Stimulated activated CD4-positive, alpha-beta T cell treated with anti-CD3 and anti-CD28 coated beads, TNF-alpha, amount 100 ng/mL, for 4 hours (primary cell): Measurements from ENCODE around the gene SAMD10.

Experiments used
- DNase-seq, 3 experiments: peaks; one replicate each; pipeline ENCODE4 v3.0.0-alpha.2; 2020; ENCODE audit warnings: low read depth in 3 of 3

SAMD10 gene

DNA sequence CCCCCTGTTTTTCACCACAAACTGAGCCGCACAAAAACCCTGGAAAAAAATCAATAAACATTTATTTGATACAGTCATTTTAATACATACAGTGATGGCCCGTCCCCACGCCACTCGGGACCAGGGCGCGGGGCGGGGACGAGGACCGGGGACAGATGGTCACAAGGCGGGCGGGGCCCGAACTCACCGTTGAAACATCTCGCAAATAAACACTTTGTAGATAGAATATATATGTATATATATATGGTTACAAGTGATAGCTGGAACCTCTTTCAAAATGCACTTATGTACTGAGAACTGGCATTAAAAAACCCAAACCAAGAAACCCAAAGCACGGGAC is 22.8 kb downstream of the SAMD10 start:
- no peak for DNase-seq

DNA sequence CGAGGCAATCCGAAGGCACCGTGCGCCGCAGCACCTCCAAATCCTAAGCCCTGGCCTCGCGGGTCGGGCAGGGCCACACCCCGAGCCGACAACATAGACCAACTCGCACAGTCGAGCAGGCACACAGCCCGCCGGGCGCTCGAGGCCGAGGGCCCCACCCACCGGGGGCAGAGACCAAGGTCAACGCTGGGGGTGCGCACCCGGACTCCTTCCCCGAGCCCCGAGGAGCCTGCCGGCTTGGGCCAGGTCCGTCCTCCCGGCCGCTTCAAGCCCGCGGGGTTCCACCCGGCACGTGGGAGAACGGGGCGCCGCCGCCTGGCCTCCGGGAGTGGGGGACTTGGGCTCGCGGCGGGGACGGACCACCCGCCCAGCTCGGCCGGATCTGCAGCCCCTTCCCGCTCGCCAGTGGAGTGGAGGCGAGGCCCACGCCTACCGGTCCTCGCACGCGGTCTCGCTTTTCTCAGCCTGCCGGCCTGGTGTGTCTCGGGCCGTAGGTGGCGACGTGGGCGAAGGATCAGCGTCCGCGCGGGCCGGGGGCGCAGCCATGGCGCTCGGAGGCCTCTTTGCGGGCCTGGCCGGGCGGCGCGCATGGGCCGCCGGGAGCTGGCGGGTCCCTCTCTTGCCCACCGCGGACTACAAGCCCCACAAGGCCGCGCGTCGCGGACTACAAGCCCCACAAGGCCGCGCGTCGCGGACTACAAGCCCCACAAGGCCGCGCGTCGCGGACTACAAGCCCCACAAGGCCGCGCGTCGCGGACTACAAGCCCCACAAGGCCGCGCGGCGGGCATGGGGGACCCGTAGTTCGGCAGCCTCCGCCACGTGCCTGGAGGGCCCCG is 23.4 kb downstream of the SAMD10 start, which contains the start of gene UCKL1:
UCKL1 (minus strand) TSS at position 590 of the 837 bp plus-strand sequence; CDS start at position 546, 44 bp downstream.
- DNase-seq = peak; percentile 78 to 82 (median 80)

DNA sequence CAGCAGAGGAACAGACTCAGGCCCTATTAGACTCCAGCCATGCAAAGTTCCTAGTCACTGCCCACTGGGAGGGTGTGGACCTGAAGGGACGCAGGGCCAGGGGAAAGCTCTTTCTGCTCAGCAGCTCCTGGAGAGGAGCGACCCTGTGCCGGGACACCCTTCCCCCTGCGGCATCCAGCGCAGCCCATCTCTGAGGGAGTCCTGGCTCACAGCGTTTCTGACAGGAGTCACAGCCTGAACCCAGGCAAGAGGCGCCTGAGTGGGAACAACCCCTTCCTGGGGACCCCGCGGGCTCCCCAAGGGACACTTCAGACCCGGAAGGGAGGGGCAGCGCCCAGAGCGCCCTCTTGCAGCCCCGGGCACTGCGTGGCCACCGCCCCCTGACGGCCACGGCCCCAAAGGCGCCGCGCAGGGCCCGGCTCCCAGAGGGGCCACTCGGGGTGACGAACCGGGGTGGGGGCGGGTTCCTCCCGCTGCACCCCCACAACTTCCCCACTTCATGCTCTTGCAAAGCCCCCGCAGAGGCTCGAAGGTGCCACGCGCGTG is 24.1 kb downstream of the SAMD10 start:
- DNase-seq = peak in 2 of 3 experiments; percentile 30 to 36

DNA sequence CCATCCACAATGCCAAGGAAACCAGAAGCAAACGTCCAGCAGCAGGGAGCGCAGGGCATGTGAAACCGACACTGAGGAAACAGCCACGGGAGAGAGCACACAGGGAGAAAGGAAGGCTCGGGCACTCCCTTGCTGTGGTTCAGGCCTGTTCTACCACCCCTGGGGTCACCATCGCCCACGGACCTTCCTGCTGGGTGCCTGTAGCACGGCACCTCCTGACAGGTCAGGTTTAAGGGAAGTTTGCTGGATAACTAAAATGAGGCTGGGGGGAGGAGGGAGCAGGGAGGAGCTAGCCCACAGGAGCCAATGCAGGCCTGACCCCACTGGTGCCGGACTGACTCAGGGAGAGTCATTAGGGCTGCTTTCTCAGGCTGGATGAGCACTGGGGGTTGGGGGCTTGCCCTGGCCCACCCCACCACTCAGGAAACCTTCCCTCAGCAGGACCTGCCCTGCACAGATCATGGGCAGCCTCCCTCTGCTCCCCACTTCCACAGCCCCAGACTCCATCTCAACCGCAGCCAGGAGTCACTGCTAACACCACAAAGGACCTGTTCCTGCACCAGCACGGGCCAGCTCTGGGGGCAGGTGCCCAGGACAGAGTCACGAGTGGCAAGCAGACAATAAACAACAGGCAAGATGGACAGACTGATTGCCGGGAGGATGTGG is 25.5 kb downstream of the SAMD10 start:
- DNase-seq = no peak

DNA sequence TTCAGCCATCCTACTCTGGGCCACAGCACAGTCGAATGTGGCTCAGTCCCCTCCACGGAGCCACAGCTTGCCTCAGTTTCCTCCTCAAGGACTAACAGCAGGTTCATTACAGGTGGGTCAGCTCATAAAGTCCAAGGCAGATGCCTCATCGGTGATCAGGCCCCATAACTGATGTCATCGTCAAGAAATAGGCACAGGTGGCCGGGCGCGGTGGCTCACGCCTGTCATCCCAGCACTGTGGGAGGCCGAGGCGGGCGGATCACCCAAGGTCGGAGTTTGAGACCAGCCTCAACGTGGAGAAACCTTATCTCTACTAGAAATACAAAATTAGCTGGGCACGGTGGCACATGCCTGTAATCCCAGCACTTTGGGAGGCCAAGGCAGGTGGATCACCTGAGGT is 26.7 kb downstream of the SAMD10 start:
- DNase-seq = no peak

DNA sequence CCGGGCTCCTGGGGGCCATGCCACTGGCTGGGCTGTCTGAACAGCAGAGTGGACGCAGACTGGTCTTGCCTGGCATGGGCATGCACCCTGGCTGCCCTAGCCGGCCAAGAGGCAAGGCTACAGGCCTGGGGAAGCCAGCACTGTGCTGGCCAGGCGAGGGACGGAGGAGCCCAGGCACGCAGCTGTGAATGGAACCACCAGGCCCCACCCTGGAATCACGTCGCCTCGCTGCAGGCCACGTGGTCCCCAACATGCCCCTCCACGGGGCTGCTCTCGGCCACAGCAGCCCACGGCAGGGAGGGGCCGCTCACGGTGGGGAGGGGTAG is 27.3 kb downstream of the SAMD10 start:
- DNase-seq = no peak

DNA sequence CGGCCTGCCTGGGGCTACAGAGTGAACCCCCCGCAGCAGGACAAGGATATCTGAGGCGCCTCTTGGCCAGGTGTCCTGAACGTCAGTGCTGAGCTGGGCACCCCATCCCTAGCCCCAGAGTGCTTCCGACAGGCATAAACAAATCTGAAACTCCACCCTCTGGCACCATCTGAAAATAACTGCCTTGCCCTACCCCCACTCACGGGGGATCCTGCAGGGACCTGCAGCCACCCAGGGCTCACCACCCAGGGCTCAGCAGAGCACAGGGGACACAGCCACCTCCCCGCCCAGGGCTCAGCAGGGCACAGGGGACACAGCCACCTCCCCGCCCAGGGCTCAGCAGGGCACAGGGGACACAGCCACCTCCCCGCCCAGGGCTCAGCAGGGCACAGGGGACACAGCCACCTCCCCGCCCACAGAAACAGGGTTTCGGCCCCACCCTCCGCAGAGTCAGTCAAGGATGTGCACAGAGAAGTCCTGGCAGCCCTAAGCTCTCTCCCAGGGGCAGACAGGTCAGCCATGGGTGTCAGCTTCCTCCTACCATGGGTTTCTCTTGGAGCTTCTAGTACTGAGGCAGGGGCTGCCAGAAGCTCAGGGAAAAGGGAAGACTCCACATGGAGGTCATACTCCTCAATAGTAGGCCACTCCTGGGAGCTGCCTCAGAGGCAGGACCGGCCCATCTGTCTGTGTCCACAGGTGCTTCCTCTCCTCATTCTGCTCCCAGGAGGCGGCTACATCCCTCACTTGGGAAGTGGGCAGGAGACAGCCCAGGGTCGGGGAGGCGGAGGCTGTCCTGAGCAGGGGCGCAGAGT is 27.8 kb downstream of the SAMD10 start:
- DNase-seq = no peak

DNA sequence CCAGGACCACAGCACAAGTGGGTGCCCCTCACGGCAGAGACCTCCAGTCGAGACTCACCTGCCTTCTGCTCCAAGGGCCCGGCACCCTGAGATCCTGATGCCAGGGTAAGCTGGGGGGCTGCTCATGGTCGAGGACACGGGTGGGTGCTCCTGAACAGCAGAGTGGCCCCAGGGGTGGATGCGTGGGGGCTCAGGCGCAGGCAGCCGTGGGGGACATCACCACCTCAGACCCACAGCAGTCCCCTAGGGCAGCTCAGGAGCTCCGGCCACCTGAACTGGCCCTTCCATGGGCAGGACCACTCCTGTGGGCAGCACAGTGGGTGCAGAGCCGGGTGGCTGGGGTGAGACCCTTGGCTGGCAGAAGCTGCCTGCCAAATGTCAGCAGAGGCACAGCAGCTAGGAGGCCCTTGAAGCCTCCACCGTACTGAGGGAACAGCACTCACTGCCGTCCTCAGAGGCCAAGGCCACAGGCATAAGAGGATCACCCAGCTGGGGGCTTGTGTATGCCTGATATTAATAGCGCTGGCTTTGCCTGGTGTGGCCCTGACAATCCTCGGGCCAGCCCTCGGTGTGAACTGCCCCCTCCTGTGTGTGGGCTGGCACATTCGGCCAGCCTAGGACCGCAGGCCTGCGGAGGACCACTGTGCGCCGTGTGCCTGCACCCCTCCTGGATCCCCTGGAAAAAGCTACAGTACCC is 28.6 kb downstream of the SAMD10 start:
- no peak for DNase-seq

DNA sequence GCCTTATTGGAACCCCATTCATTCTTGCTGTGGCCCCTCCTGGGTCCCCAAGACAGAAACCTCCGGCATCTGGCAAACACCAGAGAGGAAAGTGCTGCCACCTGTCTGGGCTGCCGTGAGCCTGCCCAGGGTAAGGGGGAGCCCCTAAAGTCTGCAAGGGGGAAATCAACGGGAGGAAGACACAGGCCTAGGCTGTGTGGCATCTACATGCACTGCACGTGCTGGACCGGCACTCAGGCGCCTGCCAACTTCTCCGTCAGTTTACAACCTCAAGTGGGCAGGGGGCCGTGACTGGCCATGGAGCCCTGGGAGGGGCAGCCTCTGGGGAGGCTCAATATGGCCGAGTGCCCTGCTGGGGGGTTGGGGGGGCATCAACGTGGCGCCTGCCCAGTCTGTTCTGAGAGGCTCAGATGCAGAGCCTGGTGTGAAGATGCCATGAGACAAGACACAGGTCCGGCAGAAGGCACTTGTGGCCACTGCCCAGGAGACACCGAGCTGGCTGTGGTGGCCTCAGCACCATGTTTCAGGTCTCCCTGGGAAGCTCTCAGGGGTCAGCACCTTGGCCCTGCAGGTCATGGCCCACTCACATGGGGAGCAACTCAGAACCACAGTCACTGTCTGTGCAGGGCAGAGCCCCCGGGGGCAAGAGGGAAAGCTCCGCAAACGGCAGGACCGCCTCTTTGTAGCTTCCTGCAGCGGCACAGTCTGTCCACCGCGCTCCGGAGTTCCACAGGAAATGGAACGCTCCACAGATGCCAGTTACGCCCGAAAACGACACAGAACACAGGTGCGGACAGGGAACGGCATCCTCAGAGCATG is 31.6 kb downstream of the SAMD10 start:
- DNase-seq = no peak

DNA sequence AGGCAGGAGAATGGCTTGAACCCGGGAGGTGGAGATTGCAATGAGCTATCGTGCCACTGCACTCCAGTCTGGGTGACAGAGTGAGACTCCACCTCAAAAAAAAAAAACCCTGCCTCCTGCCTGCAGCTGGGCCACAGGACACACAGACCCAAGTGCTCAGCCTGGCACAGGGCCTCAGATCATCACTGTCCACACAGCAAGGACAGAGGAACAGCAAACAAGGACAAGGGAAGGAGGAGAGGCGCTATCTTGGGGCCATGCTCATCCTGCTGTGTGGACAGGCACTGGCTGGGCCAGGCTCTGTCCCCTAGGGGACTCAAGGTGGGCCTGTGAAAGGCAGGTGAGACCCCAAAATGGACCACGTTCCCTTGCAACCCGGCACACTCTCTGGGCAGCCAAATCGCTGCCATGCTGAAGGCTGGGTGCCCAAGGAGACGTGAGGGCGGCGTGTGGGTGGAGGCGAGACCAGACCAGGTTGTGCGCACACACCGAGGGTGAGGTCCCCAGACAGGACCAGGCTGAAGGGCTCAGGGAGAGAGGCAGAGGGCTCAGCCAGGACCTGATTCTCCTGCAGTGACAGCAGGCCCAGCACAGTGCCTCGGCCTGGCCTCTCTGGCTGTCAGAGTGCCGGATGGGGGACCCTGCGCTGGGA is 32.3 kb downstream of the SAMD10 start:
- no peak for DNase-seq

DNA sequence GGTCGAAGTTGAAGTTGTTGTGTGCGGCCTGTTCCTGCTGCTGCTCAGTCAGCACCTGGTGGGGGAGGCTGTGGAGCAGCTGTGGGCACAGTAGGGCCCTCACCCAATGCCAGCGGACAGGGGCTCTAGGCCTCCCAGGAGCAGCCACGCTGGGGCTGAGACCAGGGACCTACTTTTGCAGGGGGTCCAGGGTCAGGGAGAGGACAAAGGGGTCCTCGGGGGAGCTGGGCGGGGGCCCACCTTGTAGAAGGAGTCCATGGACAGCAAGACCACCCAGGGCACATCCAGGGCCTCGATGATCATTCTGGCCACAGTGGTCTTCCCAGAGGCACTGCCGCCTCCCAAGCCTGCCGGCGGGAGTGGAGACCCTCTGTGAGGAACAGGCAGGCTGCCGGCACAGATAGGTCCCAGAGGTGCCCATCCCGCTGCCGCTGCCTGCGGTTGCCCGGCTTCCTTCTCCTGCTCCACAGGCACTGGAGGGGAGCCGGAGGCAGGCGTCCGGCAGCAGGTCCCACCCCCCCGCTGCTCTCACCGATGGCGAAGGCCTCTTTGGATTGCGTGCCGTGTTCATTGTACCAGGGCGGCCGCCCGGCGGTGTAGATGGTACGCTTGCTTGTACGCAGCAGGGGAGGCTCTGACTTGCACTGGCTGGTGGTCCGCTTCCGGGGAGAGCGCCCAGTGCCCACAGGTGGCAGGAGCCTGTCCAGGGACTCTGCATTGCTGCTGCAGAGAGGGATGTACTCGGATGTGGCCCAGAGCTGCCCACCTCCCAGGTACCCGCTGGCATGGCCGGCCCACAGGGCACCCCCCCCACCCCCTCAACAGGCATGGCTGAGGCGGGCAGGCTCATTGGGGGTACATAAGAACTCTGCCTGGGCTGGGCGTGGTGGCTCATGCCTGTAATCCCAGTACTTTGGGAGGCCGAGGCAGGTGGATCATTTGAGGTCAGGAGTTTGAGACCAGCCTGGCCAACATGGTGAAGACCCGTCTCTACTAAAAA is 33.2 kb downstream of the SAMD10 start:
- DNase-seq = no peak

DNA sequence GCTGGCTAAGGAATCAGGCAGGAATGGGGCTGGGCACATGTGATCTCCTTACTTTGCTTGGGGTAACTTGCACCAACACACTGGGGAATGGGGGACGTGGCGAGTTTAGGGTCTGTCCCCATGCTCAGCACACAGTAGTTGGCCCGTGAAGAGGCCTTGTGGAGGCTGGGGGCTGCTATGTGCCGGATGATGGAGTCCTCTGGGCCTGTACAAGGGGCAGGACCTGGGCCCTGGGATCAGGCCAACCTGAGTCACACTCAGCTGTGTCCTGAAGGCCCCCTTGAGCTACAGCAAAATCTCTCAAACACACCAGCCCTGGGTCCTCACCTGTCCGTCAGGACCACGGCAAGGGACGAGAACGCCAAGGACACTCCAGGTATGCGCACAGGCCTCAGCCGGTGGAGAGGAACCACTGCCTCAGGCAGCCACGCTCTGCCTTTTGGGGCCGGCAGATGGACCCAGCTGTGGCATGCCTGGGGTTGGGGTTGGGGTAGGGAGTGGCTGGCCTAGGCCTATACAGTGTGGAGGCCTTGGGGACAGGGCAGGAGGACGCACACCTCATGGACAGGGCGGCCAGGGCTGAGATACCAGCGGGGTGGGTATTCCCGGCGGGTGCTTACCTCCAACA is 34.3 kb downstream of the SAMD10 start:
- no peak for DNase-seq

DNA sequence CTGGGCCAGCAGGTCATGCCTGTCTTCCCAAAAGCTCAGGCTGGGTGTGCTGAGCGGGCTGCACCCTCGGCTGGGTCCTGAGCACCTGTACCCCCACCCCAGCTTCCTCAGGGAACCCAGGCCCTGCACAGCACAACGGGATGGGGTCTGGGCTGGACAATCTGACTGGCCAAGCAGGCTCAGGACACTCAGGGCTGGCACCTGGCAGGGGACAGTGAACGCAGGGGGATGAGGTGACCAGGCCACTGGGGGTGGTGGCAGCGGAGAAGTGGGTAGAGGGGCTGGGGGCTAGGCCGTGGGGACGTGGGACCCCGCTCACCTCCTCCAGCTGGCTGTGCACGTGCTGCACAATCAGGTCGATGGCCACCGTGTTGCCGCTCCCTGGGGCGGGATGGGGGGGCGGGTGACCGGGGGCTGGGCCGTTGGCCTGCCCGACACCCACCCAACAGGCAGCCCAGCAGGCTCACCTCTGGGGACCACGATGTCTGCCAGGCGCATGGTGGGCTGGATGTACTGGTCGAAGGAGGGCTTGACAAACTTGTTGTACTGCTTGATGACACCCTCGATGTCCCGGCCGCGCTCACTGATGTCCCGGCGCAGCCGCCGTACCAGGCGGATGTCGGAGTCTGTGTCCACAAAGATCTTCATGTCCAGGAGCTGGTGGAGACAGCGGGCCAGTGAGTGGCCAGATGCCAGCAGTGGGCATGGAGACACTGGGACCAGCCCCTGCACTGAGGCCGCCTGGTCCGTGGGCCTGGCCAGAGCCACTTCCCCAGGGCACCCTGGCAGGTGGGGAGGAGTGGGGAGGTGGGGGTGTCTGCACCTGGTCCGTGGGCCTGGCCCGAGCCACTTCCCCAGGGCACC is 35.1 kb downstream of the SAMD10 start:
- no peak for DNase-seq

DNA sequence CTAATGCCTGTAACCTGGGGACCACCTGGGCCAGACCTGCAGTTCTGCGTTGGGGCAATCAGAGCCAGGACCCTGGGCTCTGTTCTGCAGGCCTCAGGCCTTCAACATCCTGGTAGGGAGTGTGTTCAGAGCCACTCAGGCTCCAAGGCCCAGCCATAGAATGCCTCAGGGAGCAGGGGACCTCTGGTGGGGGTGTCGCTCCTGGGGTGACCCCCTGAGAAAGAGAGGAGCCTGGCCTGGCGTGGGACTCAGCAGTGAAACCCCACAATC is 35.7 kb downstream of the SAMD10 start:
- no peak for DNase-seq

DNA sequence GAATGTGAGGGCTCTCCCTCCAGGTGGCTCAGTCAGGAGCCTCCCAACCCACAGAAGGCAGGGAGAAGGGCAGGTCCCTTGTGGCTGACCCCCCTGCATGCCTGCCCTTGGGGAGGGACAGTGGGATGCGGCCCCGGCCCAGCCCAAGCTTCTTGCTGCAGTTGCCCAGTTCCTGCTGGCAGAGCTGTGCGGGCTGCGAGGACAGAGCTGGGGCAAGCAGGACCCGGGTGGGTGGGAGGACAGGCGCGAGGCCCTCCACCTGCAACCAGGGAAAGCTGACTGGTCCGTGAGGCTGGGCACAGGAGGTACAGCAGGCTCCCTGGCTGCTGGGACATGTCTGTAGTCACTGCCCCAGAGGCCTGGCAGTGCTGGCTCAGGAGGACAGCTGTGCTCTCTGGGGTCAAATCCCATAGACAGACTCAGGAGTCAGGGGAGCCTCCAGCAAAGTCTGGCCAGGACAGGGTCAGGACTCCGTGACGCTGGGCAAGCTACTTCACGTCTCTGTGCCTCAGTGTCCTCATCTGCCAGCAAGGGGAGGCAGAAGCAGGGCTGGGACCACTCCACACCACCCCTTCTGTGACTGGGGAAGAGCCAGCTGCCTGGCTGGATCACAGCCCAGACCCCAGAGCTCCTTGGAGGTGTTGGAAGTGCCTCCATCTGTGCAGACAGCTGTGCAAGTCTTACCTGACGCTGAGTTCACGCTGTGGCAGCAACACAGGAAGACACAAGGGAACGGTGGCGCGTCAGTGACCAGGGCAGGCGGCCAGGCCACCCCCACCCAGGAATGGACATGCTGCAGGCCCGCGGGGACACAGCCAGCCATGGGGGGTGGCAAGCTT is 36.3 kb downstream of the SAMD10 start:
- DNase-seq = no peak

DNA sequence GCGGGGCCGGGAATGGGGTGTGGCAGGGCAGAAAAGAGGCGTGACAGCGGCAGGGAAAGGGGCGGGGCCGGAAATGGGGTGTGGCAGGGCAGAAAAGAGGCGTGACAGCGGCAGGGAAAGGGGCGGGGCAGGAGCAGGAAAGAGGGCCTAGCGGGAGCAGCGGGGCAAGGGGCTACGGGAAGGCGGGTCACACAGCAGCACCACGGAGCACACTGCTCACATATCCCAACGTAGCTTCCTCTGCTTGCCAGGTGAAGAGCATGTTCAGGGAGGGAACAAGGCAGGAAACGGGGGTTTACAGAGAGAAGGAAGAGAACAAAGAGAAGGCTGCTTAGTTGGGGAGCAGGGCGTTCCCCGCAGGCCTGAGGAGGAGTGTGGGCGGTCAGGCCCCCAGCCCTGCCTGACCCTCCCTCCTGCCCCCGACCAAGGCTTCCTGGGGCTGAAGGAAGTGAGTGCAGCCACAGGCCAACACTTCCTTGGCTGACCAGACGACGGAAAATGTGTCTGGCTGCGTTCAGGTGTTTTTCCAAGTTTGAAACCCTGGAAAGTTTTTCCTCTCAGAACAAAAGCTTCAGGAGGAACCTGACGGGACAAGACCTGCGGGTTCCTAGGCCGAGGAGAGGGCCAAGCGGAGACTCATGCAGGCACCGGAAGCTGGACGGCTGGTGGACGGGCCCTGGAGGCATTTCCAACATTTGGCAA is 37.0 kb downstream of the SAMD10 start:
- DNase-seq = no peak
